OCI-LY7 (cell line): ENCODE data around the gene SNN. TPM values are rescaled to one million over a fixed set of nuclear protein-coding genes. Genes with fewer than 3 reads are reported as not detected.

ENCODE experiments used
- BruUV-seq: library from RNA; stranded (reverse); fragments of 400-500 nt; replicated peaks from 2 replicates; lab custom pipeline; 2021; lab: Mats Ljungman, UMichigan
- CTCF ChIA-PET: fragments of 300-600 bp; sonication (Branson Sonifier 250); formaldehyde crosslinking; loops from one replicate; lab custom pipeline; 2022; ENCODE audit warnings: antibody characterized with exemption; ENCODE audit not compliant: unreplicated experiment; lab: Charles Lee
- POLR2A ChIA-PET: fragments of 300-600 bp; sonication (Branson Sonifier 250); formaldehyde crosslinking; loops from one replicate; lab custom pipeline; 2022; ENCODE audit warnings: antibody characterized with exemption; lab: Charles Lee
- DNase-seq: peaks from one replicate; pipeline ENCODE4 v3.0.0-alpha.2; 2015; ENCODE audit warnings: low spot score
- H2AFZ ChIP-seq: fragments of 200-600 bp; sonication (generic), shearing (Covaris generic); 2 replicates; pipeline ENCODE4 v1.6.1; 2014; ENCODE audit warnings: mild to moderate bottlenecking, antibody characterized with exemption, low read length, moderate library complexity
- H3K27ac ChIP-seq: fragments of 200-600 bp; sonication (generic); 2 replicates; pipeline ENCODE4 v1.5.1; 2014; ENCODE audit warnings: mixed run types, low read depth, mild to moderate bottlenecking, moderate library complexity, low read length, inconsistent platforms; ENCODE audit not compliant: poor library complexity, severe bottlenecking
- H3K36me3 ChIP-seq: fragments of 200-600 bp; sonication (generic); 2 replicates; pipeline ENCODE4 v1.6.1; 2014; ENCODE audit warnings: mild to moderate bottlenecking, antibody characterized with exemption, low read length, moderate library complexity, mixed read lengths; ENCODE audit not compliant: insufficient read depth
- H3K4me1 ChIP-seq: fragments of 200-600 bp; sonication (generic); 2 replicates; pipeline ENCODE4 v1.5.1; 2014; ENCODE audit warnings: mild to moderate bottlenecking, low read length; ENCODE audit not compliant: insufficient read depth, poor library complexity, severe bottlenecking
- H3K4me2 ChIP-seq: fragments of 200-600 bp; sonication (generic); 2 replicates; pipeline ENCODE4 v1.6.1; 2014; ENCODE audit warnings: mild to moderate bottlenecking, low read length
- H3K4me3 ChIP-seq: fragments of 200-600 bp; sonication (generic); 2 replicates; pipeline ENCODE4 v1.5.1; 2014; ENCODE audit warnings: mild to moderate bottlenecking, low read depth, low read length; ENCODE audit not compliant: poor library complexity, severe bottlenecking
- H3K79me2 ChIP-seq: fragments of 200-600 bp; sonication (generic); 2 replicates; pipeline ENCODE4 v1.6.1; 2016; ENCODE audit warnings: low read depth, mild to moderate bottlenecking, low read length, moderate library complexity, mixed read lengths; ENCODE audit not compliant: insufficient read depth
- H3K9me2 ChIP-seq: fragments of 200-600 bp; sonication (generic); 2 replicates; pipeline ENCODE4 v1.6.1; 2016; ENCODE audit warnings: mild to moderate bottlenecking, low read length, mixed read lengths; ENCODE audit not compliant: insufficient read depth
- H3K9me3 ChIP-seq: fragments of 200-600 bp; sonication (generic); 2 replicates; pipeline ENCODE4 v1.6.1; 2014; ENCODE audit warnings: mild to moderate bottlenecking, mixed run types, low read length, mixed read lengths
- H4K20me1 ChIP-seq: fragments of 200-600 bp; sonication (generic); 2 replicates; pipeline ENCODE4 v1.6.1; 2014; ENCODE audit warnings: mild to moderate bottlenecking, antibody characterized with exemption, low read length, moderate library complexity, mixed read lengths; ENCODE audit not compliant: insufficient read depth
- EZH2phosphoT487 ChIP-seq: fragments of 200-600 bp; sonication (generic); IDR thresholded peaks from 2 replicates; pipeline ENCODE4 v1.6.1; 2018; ENCODE audit warnings: low read depth, borderline replicate concordance, mild to moderate bottlenecking, mixed run types, antibody characterized with exemption, low read length, moderate library complexity, mixed read lengths
- intact Hi-C: fragments of 100-400 bp; cut with micrococcal nuclease; formaldehyde crosslinking; loops from one replicate; pipeline ENCODE4 v1.10.0; 2022; ENCODE audit not compliant: unreplicated experiment
- total RNA-seq, 2 experiments: library from RNA; depleted of rRNA in 1 of 2; stranded (reverse); fragments of >200 nt in 1 of 2; shearing (Covaris generic) in 1 of 2; gene quantifications; 2 replicates each; pipeline ENCODE4 v1.2.3, GENCODE V29; 2014 to 2022
- TF ChIP-seq, protein P1 (sequence below): fragments of 200-600 bp; sonication (generic); conservative IDR thresholded peaks from 2 replicates; pipeline ENCODE4 v1.5.1; 2014; ENCODE audit warnings: mild to moderate bottlenecking, antibody characterized with exemption, low read length, moderate library complexity, mixed read lengths

SNN gene
- total RNA-seq, 2 experiments from 2014 or later, result 27.8 to 31.8 TPM

DNA sequence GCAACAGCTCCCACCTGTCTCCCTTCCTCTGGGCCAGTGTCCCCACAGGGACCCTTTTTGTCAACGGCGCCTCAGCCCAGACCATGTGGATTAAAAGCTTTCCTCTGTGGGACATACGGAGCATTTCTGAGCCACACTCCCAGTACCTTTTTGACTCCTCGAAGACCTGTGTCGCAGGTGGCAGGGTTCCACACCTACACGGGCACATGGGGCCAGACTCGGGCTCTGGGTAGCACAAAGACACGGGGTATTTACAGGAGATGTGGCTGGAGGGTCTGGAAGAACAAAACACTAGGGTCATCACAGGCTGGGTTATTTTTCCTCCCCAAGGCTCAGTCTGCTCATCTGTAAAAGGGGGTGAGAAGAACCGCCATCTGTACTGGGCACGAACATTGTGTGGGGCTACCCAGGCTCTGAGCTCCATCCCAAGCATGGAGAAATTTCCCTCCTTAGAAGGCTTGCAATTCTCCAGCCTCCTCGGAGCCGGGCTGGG lies 32.5 kb upstream of the SNN start:
- no peak overlapping the region for H2AFZ ChIP-seq
- no peaks in the 10 kb centered on the region for H3K9me3 ChIP-seq
- H3K9me2 ChIP-seq, result no peaks in the 10 kb centered on the region
- peaks cover 29% of the 10 kb centered on the region for H3K4me1 ChIP-seq
- no peak for TF ChIP-seq EZH2phosphoT487
- TF ChIP-seq, protein P1, sequence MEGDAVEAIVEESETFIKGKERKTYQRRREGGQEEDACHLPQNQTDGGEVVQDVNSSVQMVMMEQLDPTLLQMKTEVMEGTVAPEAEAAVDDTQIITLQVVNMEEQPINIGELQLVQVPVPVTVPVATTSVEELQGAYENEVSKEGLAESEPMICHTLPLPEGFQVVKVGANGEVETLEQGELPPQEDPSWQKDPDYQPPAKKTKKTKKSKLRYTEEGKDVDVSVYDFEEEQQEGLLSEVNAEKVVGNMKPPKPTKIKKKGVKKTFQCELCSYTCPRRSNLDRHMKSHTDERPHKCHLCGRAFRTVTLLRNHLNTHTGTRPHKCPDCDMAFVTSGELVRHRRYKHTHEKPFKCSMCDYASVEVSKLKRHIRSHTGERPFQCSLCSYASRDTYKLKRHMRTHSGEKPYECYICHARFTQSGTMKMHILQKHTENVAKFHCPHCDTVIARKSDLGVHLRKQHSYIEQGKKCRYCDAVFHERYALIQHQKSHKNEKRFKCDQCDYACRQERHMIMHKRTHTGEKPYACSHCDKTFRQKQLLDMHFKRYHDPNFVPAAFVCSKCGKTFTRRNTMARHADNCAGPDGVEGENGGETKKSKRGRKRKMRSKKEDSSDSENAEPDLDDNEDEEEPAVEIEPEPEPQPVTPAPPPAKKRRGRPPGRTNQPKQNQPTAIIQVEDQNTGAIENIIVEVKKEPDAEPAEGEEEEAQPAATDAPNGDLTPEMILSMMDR, result no peak
- no peaks in the 10 kb centered on the region for H4K20me1 ChIP-seq
- POLR2A ChIA-PET, result interaction anchor here (0.6 to 1.4 kb wide), 4 partner anchors 14 to 678 kb away, joined by 3 to 5 read pairs (median 4); no protein-coding TSS in a partner anchor
- no peak overlapping the region for H3K4me3 ChIP-seq
- no peak overlapping the region for H3K27ac ChIP-seq
- intact Hi-C loops, result no loop called here
- CTCF ChIA-PET, result no interaction called here
- no TSS peak for BruUV-seq
- DNase-seq, result no peak
- no peaks in the 10 kb centered on the region for H3K36me3 ChIP-seq
- no peak overlapping the region for H3K4me2 ChIP-seq
- H3K79me2 ChIP-seq, result no peaks in the 10 kb centered on the region

DNA sequence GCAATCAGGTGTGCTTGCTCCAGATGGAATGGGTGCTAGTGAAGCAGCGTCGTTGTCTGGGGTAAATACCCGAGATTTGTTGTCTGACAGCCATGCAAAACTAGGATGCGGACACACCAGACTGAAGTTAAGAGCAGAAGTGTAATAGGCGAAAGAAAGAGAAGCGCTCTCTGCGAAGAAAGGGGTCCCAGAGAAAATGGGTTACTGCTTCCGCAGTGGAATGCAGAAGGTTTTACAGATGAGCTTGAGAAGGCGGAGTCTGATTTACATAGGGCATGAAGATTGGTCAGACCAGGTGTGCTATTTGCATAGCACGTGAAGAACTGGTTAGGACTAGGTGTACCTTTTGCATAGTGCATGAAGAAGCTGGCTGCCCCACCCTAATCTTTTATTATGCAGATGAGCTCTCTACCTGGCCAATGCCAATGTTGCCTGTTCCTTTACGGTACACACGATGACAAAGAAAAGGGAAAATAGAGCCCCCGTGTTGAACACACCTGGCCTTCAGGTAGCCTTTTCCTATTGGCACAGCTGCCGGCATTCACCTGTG lies 32.0 kb upstream of the SNN start:
- TF ChIP-seq, protein P1, result no peak
- TF ChIP-seq EZH2phosphoT487, result no peak
- H3K79me2 ChIP-seq, result no peaks in the 10 kb centered on the region
- no peaks in the 10 kb centered on the region for H3K36me3 ChIP-seq
- peaks cover 29% of the 10 kb centered on the region for H3K4me1 ChIP-seq
- DNase-seq, result no peak
- ChIA-PET POLR2A (interaction anchor here (0.6 to 1.4 kb wide), 3 partner anchors 14 to 679 kb away, joined by 3 to 5 read pairs (median 4); no protein-coding TSS in a partner anchor), CTCF (no interaction called here)
- intact Hi-C loops, result no loop called here
- no TSS peak for BruUV-seq
- no peak overlapping the region for H2AFZ ChIP-seq
- H4K20me1 ChIP-seq, result no peaks in the 10 kb centered on the region
- no peak overlapping the region for H3K27ac ChIP-seq
- H3K9me3 ChIP-seq, result no peaks in the 10 kb centered on the region
- H3K4me2 ChIP-seq, result no peak overlapping the region
- no peaks in the 10 kb centered on the region for H3K9me2 ChIP-seq
- no peak overlapping the region for H3K4me3 ChIP-seq

DNA sequence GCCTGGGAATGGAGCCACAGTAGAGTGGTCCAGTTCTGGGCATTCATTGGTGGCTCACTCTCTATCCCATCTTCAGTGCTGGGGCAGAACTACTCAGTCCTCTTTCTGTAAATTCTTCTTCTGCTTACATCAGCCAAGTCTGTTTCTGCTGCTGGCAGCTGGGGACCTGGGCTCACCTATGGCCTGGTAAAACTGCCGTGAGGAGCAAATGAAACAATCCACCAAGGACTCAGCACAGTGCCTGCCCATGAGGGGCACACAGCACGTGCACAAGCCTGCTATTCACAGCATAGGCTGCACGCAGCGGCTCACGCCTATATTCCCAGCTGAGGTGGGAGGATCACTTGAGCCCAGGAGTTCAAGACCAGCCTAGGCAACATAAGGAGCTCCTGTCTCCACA lies 30.9 kb upstream of the SNN start:
- H4K20me1 ChIP-seq, result no peaks in the 10 kb centered on the region
- H3K4me1 ChIP-seq, result peaks cover 37% of the 10 kb centered on the region
- no peaks in the 10 kb centered on the region for H3K9me3 ChIP-seq
- no TSS peak for BruUV-seq
- H3K36me3 ChIP-seq, result no peaks in the 10 kb centered on the region
- intact Hi-C loops, result no loop called here
- H3K4me3 ChIP-seq, result no peak overlapping the region
- TF ChIP-seq EZH2phosphoT487, result no peak
- TF ChIP-seq, protein P1, result no peak
- no peaks in the 10 kb centered on the region for H3K79me2 ChIP-seq
- no peak overlapping the region for H2AFZ ChIP-seq
- no peak overlapping the region for H3K27ac ChIP-seq
- no peak overlapping the region for H3K4me2 ChIP-seq
- POLR2A ChIA-PET, result interaction anchor here (0.8 to 1.4 kb wide), 2 partner anchors 15 to 197 kb away, joined by 3 to 4 read pairs; no protein-coding TSS in a partner anchor
- no peaks in the 10 kb centered on the region for H3K9me2 ChIP-seq
- DNase-seq, result no peak
- CTCF ChIA-PET, result no interaction called here
